ENCODE data around the gene EFS.
"Not testable (repeated sequence)": the region's sequence is repeated elsewhere in the genome, so short reads cannot be mapped to it uniquely, and the experiment has no call there.

- not testable (repeated sequence) for TF ChIP-seq CTCF (IDR thresholded peaks at IDR 0.05; ENCODE audit: poor library complexity); EZH2 (IDR thresholded peaks at IDR 0.05; ENCODE audit: borderline replicate concordance)
Observed at GRCh38 chr14:23389871-23390270, 24.9 kb upstream of the EFS start.
